ENCODE measurements around the gene PPP1R13L.
A peak's percentile ranks its signal among the peaks of the same experiment; 100 is the strongest.

PPP1R13L gene

GRCh38 chr19:45403272-45403671 lies 1.6 kb downstream of the PPP1R13L start:
- H2AFZ ChIP-seq (ENCODE audit: low read depth, low read length) = no peak overlapping the region
- peaks cover 4% of the 10 kb centered on the region for H3K36me3 ChIP-seq (replicated peaks; ENCODE audit: low read depth, low read length)
- H3K9me3 ChIP-seq (ENCODE audit: insufficient read depth, low read length) = no peaks in the 10 kb centered on the region
- peaks cover 22% of the 10 kb centered on the region for H3K27me3 ChIP-seq (ENCODE audit: low read depth, low read length)
- no peaks in the 10 kb centered on the region for H4K20me1 ChIP-seq (ENCODE audit: insufficient read depth, low read length)
- no peak for TF ChIP-seq EZH2phosphoT487 (IDR thresholded peaks at IDR 0.05; ENCODE audit: low read depth)
- no peak for TF ChIP-seq CTCF (IDR thresholded peaks at IDR 0.05; ENCODE audit: low read depth, low read length)
- H3K9ac ChIP-seq (ENCODE audit: low read length) = peak overlapping the region; percentile 60; the same call in 1 of the 2 replicates
- H3K79me2 ChIP-seq (ENCODE audit: low read length) = peaks cover 17% of the 10 kb centered on the region
- H3K4me3 ChIP-seq (ENCODE audit: low read length) = peak overlapping the region; percentile 76
- peak overlapping the region; percentile 92 for H3K4me2 ChIP-seq (ENCODE audit: low read length)
- peaks cover 33% of the 10 kb centered on the region for H3K4me1 ChIP-seq (ENCODE audit: low read length)
- H3K27ac ChIP-seq (ENCODE audit: low read length) = no peak overlapping the region

GRCh38 chr19:45402298-45403061 lies 2.4 kb downstream of the PPP1R13L start:
- no peaks in the 10 kb centered on the region for H4K20me1 ChIP-seq (ENCODE audit: insufficient read depth, low read length)
- peak overlapping the region; percentile 60 for H3K9ac ChIP-seq (ENCODE audit: low read length)
- peaks cover 11% of the 10 kb centered on the region for H3K79me2 ChIP-seq (ENCODE audit: low read length)
- peaks cover 31% of the 10 kb centered on the region for H3K4me1 ChIP-seq (ENCODE audit: low read length)
- H3K9me3 ChIP-seq (ENCODE audit: insufficient read depth, low read length) = no peaks in the 10 kb centered on the region
- TF ChIP-seq CTCF (IDR thresholded peaks at IDR 0.05; ENCODE audit: low read depth, low read length) = peak; percentile 89
- TF ChIP-seq EZH2phosphoT487 (IDR thresholded peaks at IDR 0.05; ENCODE audit: low read depth) = no peak
- H3K36me3 ChIP-seq (replicated peaks; ENCODE audit: low read depth, low read length) = no peaks in the 10 kb centered on the region
- H3K4me3 ChIP-seq (ENCODE audit: low read length) = peak overlapping the region; percentile 76
- H3K27me3 ChIP-seq (ENCODE audit: low read depth, low read length) = peaks cover 22% of the 10 kb centered on the region
- peak overlapping the region; percentile 67 for H2AFZ ChIP-seq (ENCODE audit: low read depth, low read length)
- peak overlapping the region; percentile 92 for H3K4me2 ChIP-seq (ENCODE audit: low read length)
- no peak overlapping the region for H3K27ac ChIP-seq (ENCODE audit: low read length)

GRCh38 chr19:45401815-45402214 lies 3.1 kb downstream of the PPP1R13L start:
- H3K4me1 ChIP-seq (ENCODE audit: low read length) = peaks cover 28% of the 10 kb centered on the region
- H3K4me2 ChIP-seq (ENCODE audit: low read length) = peak overlapping the region; percentile 92
- no peaks in the 10 kb centered on the region for H4K20me1 ChIP-seq (ENCODE audit: insufficient read depth, low read length)
- H3K36me3 ChIP-seq (replicated peaks; ENCODE audit: low read depth, low read length) = no peaks in the 10 kb centered on the region
- H3K9ac ChIP-seq (ENCODE audit: low read length) = 0 out of 2 replicates have a peak overlapping the region, but pooled peaks have one; percentile 60
- H3K9me3 ChIP-seq (ENCODE audit: insufficient read depth, low read length) = no peaks in the 10 kb centered on the region
- peak overlapping the region; percentile 76 for H3K4me3 ChIP-seq (ENCODE audit: low read length)
- H3K27me3 ChIP-seq (ENCODE audit: low read depth, low read length) = peaks cover 22% of the 10 kb centered on the region
- no peak overlapping the region for H3K27ac ChIP-seq (ENCODE audit: low read length)
- 0 out of 2 replicates have a peak overlapping the region, but pooled peaks have one; percentile 67 for H2AFZ ChIP-seq (ENCODE audit: low read depth, low read length)
- peaks cover 4% of the 10 kb centered on the region for H3K79me2 ChIP-seq (ENCODE audit: low read length)
- TF ChIP-seq CTCF (IDR thresholded peaks at IDR 0.05; ENCODE audit: low read depth, low read length) = no peak
- no peak for TF ChIP-seq EZH2phosphoT487 (IDR thresholded peaks at IDR 0.05; ENCODE audit: low read depth)

- H2AFZ ChIP-seq (ENCODE audit: low read depth, low read length) = no peak overlapping the region
- H3K4me3 ChIP-seq (ENCODE audit: low read length) = no peak overlapping the region
- peaks cover 22% of the 10 kb centered on the region for H3K27me3 ChIP-seq (ENCODE audit: low read depth, low read length)
- H3K4me1 ChIP-seq (ENCODE audit: low read length) = peaks cover 28% of the 10 kb centered on the region
- H3K4me2 ChIP-seq (ENCODE audit: low read length) = no peak overlapping the region
- H3K9me3 ChIP-seq (ENCODE audit: insufficient read depth, low read length) = no peaks in the 10 kb centered on the region
- H4K20me1 ChIP-seq (ENCODE audit: insufficient read depth, low read length) = no peaks in the 10 kb centered on the region
- no peak overlapping the region for H3K27ac ChIP-seq (ENCODE audit: low read length)
- H3K36me3 ChIP-seq (replicated peaks; ENCODE audit: low read depth, low read length) = no peaks in the 10 kb centered on the region
- TF ChIP-seq CTCF (IDR thresholded peaks at IDR 0.05; ENCODE audit: low read depth, low read length) = no peak
- no peak for TF ChIP-seq EZH2phosphoT487 (IDR thresholded peaks at IDR 0.05; ENCODE audit: low read depth)
- H3K9ac ChIP-seq (ENCODE audit: low read length) = no peak overlapping the region
- H3K79me2 ChIP-seq (ENCODE audit: low read length) = no peaks in the 10 kb centered on the region
Observed at GRCh38 chr19:45400192-45400591, 4.7 kb downstream of the PPP1R13L start.
